Stomach (tissue), 9 donors: ENCODE measurements around the gene PLIN5. TPM values are rescaled to one million over a fixed set of nuclear protein-coding genes. Genes with fewer than 3 reads are reported as not detected.

ENCODE experiments used
- DNase-seq, 2 donors: peaks; one replicate each; pipeline versions ENCODE4 v3.0.0 to v3.0.0-alpha.2; 2013 to 2019
- H3K27ac ChIP-seq, 5 donors: fragments of 200-600 bp in 4 of 5; sonication (generic) in 4 of 5; one replicate each; pipeline ENCODE4 v1.5.1; 2013 to 2019; ENCODE audit warnings: mild to moderate bottlenecking in 1 of 5, moderate library complexity in 1 of 5
- H3K27me3 ChIP-seq, 3 donors: fragments of 200-600 bp; sonication (generic); one replicate each; pipeline ENCODE4 v1.5.1; 2017 to 2019; ENCODE audit warnings: mixed run types in 1 of 3
- H3K36me3 ChIP-seq, 4 donors: fragments of 200-600 bp; sonication (generic); 1 replicate in 3 of 4; 2 replicates in 1 of 4; pipeline ENCODE4 v1.5.1; 2016 to 2019
- H3K4me1 ChIP-seq, 4 donors: fragments of 200-600 bp; sonication (generic); one replicate each; pipeline ENCODE4 v1.5.1; 2016 to 2019
- H3K4me3 ChIP-seq, 4 donors: fragments of 200-600 bp; sonication (generic) in 3 of 4; one replicate each; pipeline ENCODE4 v1.5.1; 2016 to 2019; ENCODE audit warnings: mild to moderate bottlenecking in 1 of 4
- H3K9me3 ChIP-seq, 4 donors: fragments of 200-600 bp; sonication (generic); one replicate each; pipeline ENCODE4 v1.5.1; 2016 to 2019
- CTCF ChIP-seq, 7 experiments: fragments of 450-650 bp in 4 of 7; fragments of 200-600 bp in 3 of 7; sonication (generic) in 3 of 7; IDR thresholded peaks; one replicate each; pipeline ENCODE4 v1.5.1; 2016 to 2019; ENCODE audit warnings: antibody characterized with exemption in 7 of 7, control low read depth in 2 of 7, mild to moderate bottlenecking in 1 of 7
- EP300 ChIP-seq: sonication (generic); formaldehyde crosslinking; IDR thresholded peaks from one replicate; pipeline ENCODE4 v1.6.1; 2017; ENCODE audit warnings: antibody characterized with exemption
- POLR2A ChIP-seq, 4 donors: fragments of 450-650 bp; IDR thresholded peaks; one replicate each; pipeline ENCODE4 v1.6.1; 2016; ENCODE audit warnings: antibody characterized with exemption in 4 of 4, control low read depth in 2 of 4, mild to moderate bottlenecking in 1 of 4, moderate library complexity in 1 of 4
- POLR2AphosphoS5 ChIP-seq, 3 donors: sonication (generic); formaldehyde crosslinking; IDR thresholded peaks; one replicate each; pipeline ENCODE4 v1.6.1; 2016; ENCODE audit warnings: antibody characterized with exemption in 3 of 3
- WGBS, 5 donors: extraction: QIAGEN DNeasy Blood & Tissue Kit in 3 of 5; methylation state at CpG; one replicate each; pipeline versions ENCODE4 v1.1.5 to v1.1.7; 2013 to 2018; 5-methylcytosine and 5-hydroxymethylcytosine counted together
- intact Hi-C: fragments of 100-400 bp; cut with DNase I; formaldehyde crosslinking; loops from one replicate; pipeline ENCODE4 v1.15.1; 2023; ENCODE audit warnings: low total_unique reads
- polyA plus RNA-seq, 3 donors: library from polyadenylated mRNA; stranded (reverse); fragments of 200-250 nt; gene quantifications; one replicate each; pipeline ENCODE4 v1.2.3, GENCODE V29; 2013
- total RNA-seq, 5 donors: library from RNA; depleted of rRNA; stranded (reverse); fragments of >200 nt; gene quantifications; one replicate each; pipeline versions ENCODE4 v1.1.0 to v1.2.3, GENCODE V29; 2014 to 2016
- donor health status: healthy with polysubstance abuse.
- donor health status: Bipolar disorder and iron deficiency.
- donor health status: healthy.

PLIN5 gene
- total and polyA plus RNA-seq, 8 donors = 1.4 to 114 (median 31.6) TPM

- intact Hi-C loops = no loop called here
- H3K27ac ChIP-seq = peak overlapping the region in 2 of 5 donors; percentile 32 to 89
Observed at GRCh38 chr19:4473763-4474513, 61.1 kb downstream of the PLIN5 start.

GRCh38 chr19:4473011-4473762, 61.8 kb downstream of the PLIN5 start:
- no peak for TF ChIP-seq CTCF (IDR thresholded peaks at IDR 0.05)
- no peak for TF ChIP-seq POLR2A (IDR thresholded peaks at IDR 0.05)
- TF ChIP-seq EP300 = no peak
- TF ChIP-seq POLR2AphosphoS5 (IDR thresholded peaks at IDR 0.05) = no peak
- intact Hi-C loops = no loop called here
- Histone ChIP-seq H3K4me3 (peak overlapping the region; percentile 71 to 99 (median 88)), H3K27ac (peak overlapping the region in 3 of 5 donors; percentile 63 to 89 (median 89)), H3K9me3 (no peaks in the 10 kb centered on the region), H3K4me1 (peaks cover 24 to 40% (median 31%) of the 10 kb centered on the region in 4 donors), H3K36me3 (peaks cover 15 to 34% (median 31%) of the 10 kb centered on the region in 4 donors), H3K27me3 (no peaks in the 10 kb centered on the region)
- 17 to 38% (median 20%) methylated on average over 11 to 25 of the region's 25 CpGs for WGBS, 5 donors
- DNase-seq = no peak

More at GRCh38 chr19:4473763-4474513, 61.1 kb downstream of the PLIN5 start:
- WGBS, 5 donors = 27 to 34% (median 31%) methylated on average over 20 to 23 of the region's 23 CpGs
- Histone ChIP-seq H3K36me3 (peaks cover 15 to 42% (median 39%) of the 10 kb centered on the region in 4 donors), H3K4me1 (peaks cover 24 to 40% (median 31%) of the 10 kb centered on the region in 4 donors), H3K9me3 (no peaks in the 10 kb centered on the region), H3K4me3 (peak overlapping the region; percentile 9 to 99 (median 84)), H3K27me3 (no peaks in the 10 kb centered on the region)
- no peak for DNase-seq
- TF ChIP-seq CTCF (IDR thresholded peaks at IDR 0.05) = no peak
- no peak for TF ChIP-seq EP300
- TF ChIP-seq POLR2A (IDR thresholded peaks at IDR 0.05) = no peak
- no peak for TF ChIP-seq POLR2AphosphoS5 (IDR thresholded peaks at IDR 0.05)

Other genes starting within 250 kb of the PLIN5 start
- 1 to 10 TPM in 1 of 5 donors, not detected in 4; 1.1 TPM for gene TMIGD2, start 232.8 kb downstream of the PLIN5 start, total RNA-seq
- under 1 TPM in 1 of 3 donors, not detected in 2; 0.55 TPM for gene TMIGD2, start 232.8 kb downstream of the PLIN5 start, polyA plus RNA-seq
- 10 to 100 TPM in 1 of 5 donors, 1 to 10 TPM in 2, not detected in 2; 1.1 to 12.5 (median 2.3) TPM for gene FSD1, start 230.6 kb downstream of the PLIN5 start, total RNA-seq
- 1 to 10 TPM in 1 of 3 donors, under 1 TPM in 1, not detected in 1; 0.31 to 1.3 TPM for gene FSD1, start 230.6 kb downstream of the PLIN5 start, polyA plus RNA-seq
- 100 to 1,000 TPM in 1 of 5 donors, 10 to 100 TPM in 3, not detected in 1; 20.7 to 250 (median 35.1) TPM for gene STAP2, start 196.4 kb downstream of the PLIN5 start, total RNA-seq
- 10 to 100 TPM; 32.7 to 70.8 (median 52.4) TPM for gene STAP2, start 196.4 kb downstream of the PLIN5 start, polyA plus RNA-seq
- gene MPND, start 191.7 kb downstream of the PLIN5 start, total RNA-seq = 10 to 100 TPM in 2 of 5 donors, 1 to 10 TPM in 3; 2.2 to 24.5 (median 8.3) TPM
- gene MPND, start 191.7 kb downstream of the PLIN5 start, polyA plus RNA-seq = 10 to 100 TPM; 20.4 to 25.0 (median 22.0) TPM
- 100 to 1,000 TPM in 1 of 5 donors, 10 to 100 TPM in 4; 14.8 to 111 (median 26.3) TPM for gene SH3GL1, start 134.7 kb downstream of the PLIN5 start, total RNA-seq
- gene SH3GL1, start 134.7 kb downstream of the PLIN5 start, polyA plus RNA-seq = 10 to 100 TPM; 44.9 to 48.5 (median 46.0) TPM
- 100 to 1,000 TPM in 1 of 5 donors, 10 to 100 TPM in 1, 1 to 10 TPM in 3; 1.8 to 100 (median 9.8) TPM for gene CHAF1A, start 132.6 kb downstream of the PLIN5 start, total RNA-seq
- gene CHAF1A, start 132.6 kb downstream of the PLIN5 start, polyA plus RNA-seq = 1 to 10 TPM; 5.4 to 7.2 (median 5.8) TPM
- 100 to 1,000 TPM in 1 of 5 donors, 10 to 100 TPM in 4; 19.3 to 208 (median 73.7) TPM for gene UBXN6, start 77.4 kb downstream of the PLIN5 start, total RNA-seq
- gene UBXN6, start 77.4 kb downstream of the PLIN5 start, polyA plus RNA-seq = 100 to 1,000 TPM; 112 to 148 (median 138) TPM
- gene HDGFL2, start 62.9 kb downstream of the PLIN5 start, total RNA-seq = 10 to 100 TPM; 26.8 to 85.2 (median 33.9) TPM
- 100 to 1,000 TPM in 1 of 3 donors, 10 to 100 TPM in 2; 25.5 to 127 (median 55.5) TPM for gene HDGFL2, start 62.9 kb downstream of the PLIN5 start, polyA plus RNA-seq
- gene PLIN4, start 16.7 kb downstream of the PLIN5 start, total RNA-seq = 10 to 100 TPM in 3 of 5 donors, 1 to 10 TPM in 2; 9.0 to 64.7 (median 24.9) TPM
- 10 to 100 TPM in 1 of 3 donors, 1 to 10 TPM in 2; 3.5 to 13.2 (median 6.8) TPM for gene PLIN4, start 16.7 kb downstream of the PLIN5 start, polyA plus RNA-seq
- gene LRG1, start 4.8 kb upstream of the PLIN5 start, total RNA-seq = 10 to 100 TPM in 1 of 5 donors, 1 to 10 TPM in 3, not detected in 1; 4.2 to 17.2 (median 7.3) TPM
- gene LRG1, start 4.8 kb upstream of the PLIN5 start, polyA plus RNA-seq = 10 to 100 TPM in 2 of 3 donors, 1 to 10 TPM in 1; 2.1 to 23.3 (median 16.1) TPM
- gene SEMA6B, start 24.5 kb upstream of the PLIN5 start, total RNA-seq = 1 to 10 TPM in 4 of 5 donors, not detected in 1; 1.2 to 6.7 (median 2.1) TPM
- gene SEMA6B, start 24.5 kb upstream of the PLIN5 start, polyA plus RNA-seq = 1 to 10 TPM; 1.7 to 2.1 (median 1.9) TPM
- gene TNFAIP8L1, start 104.3 kb upstream of the PLIN5 start, total RNA-seq = 10 to 100 TPM in 2 of 5 donors, 1 to 10 TPM in 3; 7.0 to 43.4 (median 9.5) TPM
- 1 to 10 TPM; 5.3 to 5.5 (median 5.4) TPM for gene TNFAIP8L1, start 104.3 kb upstream of the PLIN5 start, polyA plus RNA-seq
- gene MYDGF, start 135.1 kb upstream of the PLIN5 start, total RNA-seq = 10 to 100 TPM; 41.4 to 77.5 (median 71.3) TPM
- gene MYDGF, start 135.1 kb upstream of the PLIN5 start, polyA plus RNA-seq = 10 to 100 TPM; 66.4 to 86.6 (median 75.3) TPM
- 100 to 1,000 TPM in 2 of 5 donors, 10 to 100 TPM in 3; 24.6 to 178 (median 82.1) TPM for gene DPP9, start 188.6 kb upstream of the PLIN5 start, total RNA-seq
- 10 to 100 TPM; 18.7 to 30.2 (median 24.6) TPM for gene DPP9, start 188.6 kb upstream of the PLIN5 start, polyA plus RNA-seq